ENCODE measurements around the gene POMT1.

Gene POMT1

DNA sequence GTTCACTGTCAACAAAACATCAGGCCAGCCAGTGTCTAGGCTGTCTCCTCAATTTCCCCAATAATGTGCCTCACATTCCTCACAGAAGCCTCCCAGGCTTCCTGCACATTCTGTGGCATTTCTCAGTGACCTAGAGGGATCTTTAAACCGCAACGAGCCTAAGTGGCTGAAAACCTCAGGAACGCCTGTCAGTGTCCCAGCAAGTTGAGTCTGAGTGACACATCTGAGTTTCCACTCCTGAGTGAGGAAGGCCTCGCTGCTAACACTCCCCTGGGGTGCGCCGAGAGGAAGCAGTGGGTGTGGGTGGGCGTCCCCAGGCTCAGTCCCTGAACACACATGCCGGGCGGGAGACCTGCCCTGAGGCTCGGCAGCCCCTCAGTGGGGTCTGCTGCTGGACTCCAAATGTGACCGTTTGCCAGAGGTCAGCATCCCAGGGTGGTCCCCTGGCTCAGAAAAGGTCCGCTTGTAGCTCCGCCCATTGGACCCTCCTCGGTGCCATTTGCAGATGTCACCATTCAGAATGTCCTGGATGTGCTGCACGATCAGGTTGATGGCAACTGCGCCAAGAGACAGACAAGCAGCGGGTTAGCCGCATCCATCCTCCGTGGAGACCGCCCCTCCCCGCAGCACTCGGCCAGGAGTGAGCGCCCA, 22.1 kb downstream of the POMT1 start:
- no peak overlapping the region for H3K4me3 ChIP-seq (ENCODE audit: low read depth, low read length)
- peak; percentile 66 for DNase-seq (ENCODE audit: low read depth)
- TF ChIP-seq, protein P1, sequence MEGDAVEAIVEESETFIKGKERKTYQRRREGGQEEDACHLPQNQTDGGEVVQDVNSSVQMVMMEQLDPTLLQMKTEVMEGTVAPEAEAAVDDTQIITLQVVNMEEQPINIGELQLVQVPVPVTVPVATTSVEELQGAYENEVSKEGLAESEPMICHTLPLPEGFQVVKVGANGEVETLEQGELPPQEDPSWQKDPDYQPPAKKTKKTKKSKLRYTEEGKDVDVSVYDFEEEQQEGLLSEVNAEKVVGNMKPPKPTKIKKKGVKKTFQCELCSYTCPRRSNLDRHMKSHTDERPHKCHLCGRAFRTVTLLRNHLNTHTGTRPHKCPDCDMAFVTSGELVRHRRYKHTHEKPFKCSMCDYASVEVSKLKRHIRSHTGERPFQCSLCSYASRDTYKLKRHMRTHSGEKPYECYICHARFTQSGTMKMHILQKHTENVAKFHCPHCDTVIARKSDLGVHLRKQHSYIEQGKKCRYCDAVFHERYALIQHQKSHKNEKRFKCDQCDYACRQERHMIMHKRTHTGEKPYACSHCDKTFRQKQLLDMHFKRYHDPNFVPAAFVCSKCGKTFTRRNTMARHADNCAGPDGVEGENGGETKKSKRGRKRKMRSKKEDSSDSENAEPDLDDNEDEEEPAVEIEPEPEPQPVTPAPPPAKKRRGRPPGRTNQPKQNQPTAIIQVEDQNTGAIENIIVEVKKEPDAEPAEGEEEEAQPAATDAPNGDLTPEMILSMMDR (conservative IDR thresholded peaks at IDR 0.05; ENCODE audit: low read depth, low read length), result no peak

DNA sequence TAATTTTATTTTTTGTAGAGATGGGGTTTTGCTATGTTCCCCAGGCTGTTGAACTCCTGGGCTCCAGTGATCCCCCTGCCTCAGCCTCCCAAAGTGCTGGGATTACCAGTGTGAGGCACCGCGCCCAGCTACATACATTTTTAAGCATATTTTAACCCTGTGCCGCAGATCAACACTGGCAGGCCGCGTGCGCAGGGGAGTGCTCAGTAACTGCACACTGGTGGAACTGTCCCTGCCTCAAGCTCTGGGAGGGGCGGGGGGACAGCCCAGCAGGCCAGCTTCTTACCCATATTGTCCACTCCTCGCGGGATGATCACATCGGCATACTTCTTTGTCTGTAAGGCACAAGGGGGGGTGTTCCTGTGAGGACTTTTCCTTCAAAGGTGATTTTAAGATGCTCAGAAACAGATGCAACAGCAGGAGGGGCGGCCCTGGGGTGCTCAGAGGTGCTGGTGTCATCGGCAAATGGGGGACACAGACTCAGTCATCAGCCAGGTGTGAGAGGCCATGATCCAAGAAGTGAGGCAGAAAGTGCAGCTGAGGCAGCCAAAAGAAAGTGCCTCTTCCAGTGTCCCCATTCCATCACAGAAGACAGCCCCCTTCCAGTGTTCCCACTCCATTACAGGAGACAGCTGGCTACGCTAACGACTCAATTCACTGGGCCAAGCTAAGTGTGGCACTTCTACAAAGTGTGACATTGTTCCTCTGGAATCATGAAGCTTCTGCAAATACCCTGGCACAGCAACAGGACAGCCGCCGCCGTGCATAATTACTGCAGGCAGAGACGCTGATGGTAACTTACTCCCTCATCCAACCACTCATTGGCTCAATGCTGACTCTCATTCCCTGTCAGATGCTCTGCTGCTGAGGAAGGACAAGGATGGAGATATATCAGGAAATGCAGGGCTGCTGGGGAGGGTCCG, 23.2 kb downstream of the POMT1 start:
- no peak overlapping the region for H3K4me3 ChIP-seq (ENCODE audit: low read depth, low read length)
- TF ChIP-seq, protein P1 (conservative IDR thresholded peaks at IDR 0.05; ENCODE audit: low read depth, low read length), result no peak
- DNase-seq (ENCODE audit: low read depth), result no peak

DNA sequence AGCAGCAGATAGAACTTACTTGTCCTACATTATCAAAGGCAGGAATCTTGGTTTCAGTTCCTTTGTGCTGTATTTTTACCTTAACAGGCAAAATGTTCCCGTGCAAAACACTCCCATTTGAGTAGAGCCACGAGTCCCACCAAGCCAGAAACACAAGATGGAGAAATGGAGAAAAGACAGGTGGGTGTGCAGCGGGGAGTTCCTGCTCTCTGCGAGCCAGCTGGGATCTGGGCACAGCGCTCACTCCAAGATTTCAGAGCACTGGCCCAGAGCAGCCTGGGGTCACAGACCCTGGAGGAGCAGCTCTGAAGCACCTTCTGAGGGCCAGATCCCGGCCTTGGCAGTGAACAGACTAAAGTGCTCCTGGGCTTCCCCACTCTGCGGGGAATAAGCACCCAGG, 25.5 kb downstream of the POMT1 start:
- DNase-seq (ENCODE audit: low read depth), result no peak
- H3K4me3 ChIP-seq (ENCODE audit: low read depth, low read length), result no peak overlapping the region
- TF ChIP-seq, protein P1 (conservative IDR thresholded peaks at IDR 0.05; ENCODE audit: low read depth, low read length), result no peak

DNA sequence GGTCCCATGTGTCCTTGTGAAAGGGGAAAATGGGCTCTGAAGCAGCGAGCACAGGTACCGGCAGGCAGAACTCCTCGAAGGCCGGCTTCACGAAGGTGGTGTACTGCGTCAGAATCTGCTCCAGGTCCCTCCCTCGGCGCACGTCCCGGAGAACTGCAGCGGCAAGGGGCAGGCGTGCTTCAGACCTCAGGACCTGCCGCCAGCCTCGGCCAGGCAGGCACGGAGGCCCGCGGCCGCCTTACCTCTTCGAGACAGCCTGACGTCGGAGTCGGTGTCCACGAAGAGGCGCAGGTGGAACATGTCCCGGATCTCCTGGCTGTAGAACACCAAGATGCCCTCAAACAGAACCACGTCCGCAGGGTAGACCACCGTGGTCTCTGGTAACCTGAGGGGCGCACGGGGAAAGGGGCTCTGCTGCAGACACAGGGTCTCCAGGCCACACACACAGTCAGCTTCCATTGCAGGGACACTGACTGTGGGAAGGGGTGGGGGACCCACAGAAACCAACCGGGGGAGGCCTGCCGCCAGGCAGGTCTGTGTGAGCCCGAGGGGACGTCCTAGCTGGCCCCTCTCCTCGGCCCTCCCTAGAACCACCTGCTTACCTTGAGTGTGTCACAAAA, 26.3 kb downstream of the POMT1 start:
- no peak for DNase-seq (ENCODE audit: low read depth)
- H3K4me3 ChIP-seq (ENCODE audit: low read depth, low read length), result no peak overlapping the region
- TF ChIP-seq, protein P1 (conservative IDR thresholded peaks at IDR 0.05; ENCODE audit: low read depth, low read length), result no peak

DNA sequence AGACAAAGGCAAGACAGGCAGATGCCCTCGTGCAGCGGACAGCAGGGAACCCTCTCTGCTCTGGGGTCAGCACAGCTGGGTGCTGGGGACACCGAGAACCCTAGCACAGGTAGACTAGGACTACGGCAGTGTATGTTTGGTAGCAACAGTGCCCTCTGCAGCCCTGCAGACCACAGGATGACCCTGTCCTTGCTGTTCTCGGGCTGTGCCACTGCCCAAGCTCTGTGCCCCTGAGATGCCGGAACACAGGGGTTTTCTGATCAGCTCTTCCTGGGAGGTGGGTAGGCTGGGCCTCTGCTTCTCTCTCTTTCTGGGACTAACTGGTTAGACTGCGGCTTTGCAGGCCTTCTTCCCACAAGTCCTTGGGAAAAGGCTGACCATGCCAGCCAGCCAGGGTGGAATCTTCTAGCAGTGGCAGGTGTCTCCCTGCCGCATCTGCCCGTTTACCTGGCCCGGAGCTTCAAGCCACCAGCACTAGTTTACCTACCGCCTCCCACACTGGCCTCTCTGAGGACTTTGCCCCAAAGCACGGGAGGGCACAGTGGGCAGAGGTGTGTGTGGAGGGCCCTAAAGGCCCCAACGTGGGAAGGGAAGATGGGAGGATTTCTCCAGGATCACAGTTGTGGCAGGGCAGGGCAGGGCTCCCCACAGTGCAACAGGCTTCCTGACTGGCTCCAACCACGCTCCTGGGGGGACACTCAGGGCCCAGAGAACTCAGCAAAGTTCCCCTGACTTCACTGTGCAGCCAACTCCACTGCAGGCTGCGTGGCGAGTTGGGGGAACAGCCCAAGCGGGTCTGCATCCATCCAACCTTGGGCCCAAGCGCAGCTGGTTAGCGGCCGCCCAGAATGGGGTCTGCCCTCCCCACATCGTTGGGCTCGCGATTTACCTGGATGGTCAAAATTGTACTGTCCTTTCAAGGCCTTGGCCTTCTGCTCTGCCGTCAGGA, 27.2 kb downstream of the POMT1 start:
- no peak for DNase-seq (ENCODE audit: low read depth)
- H3K4me3 ChIP-seq (ENCODE audit: low read depth, low read length), result peak overlapping the region; percentile 85
- TF ChIP-seq, protein P1 (conservative IDR thresholded peaks at IDR 0.05; ENCODE audit: low read depth, low read length), result no peak

DNA sequence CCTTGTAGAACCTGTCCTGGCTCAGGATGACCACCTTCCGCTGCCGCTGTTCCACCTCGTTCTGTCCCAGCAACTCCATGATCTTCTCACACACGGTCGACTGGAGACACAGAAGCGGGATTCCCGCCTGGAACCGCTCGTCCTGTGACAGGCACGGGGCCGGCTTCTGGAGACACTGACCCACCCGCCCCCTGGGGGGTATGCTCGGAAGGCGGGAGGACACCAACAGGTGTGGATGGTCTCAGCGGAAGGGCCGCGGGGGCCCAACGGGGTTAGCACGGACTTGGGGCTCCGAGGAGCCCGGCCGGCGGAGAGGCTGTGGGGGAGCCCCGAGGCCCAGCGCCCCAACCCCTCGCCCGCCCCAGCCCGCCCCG, 27.8 kb downstream of the POMT1 start:
- H3K4me3 ChIP-seq (ENCODE audit: low read depth, low read length), result peak overlapping the region; percentile 85
- peak; percentile 41 for DNase-seq (ENCODE audit: low read depth)
- TF ChIP-seq, protein P1 (conservative IDR thresholded peaks at IDR 0.05; ENCODE audit: low read depth, low read length), result peak; percentile 37
